ENCODE results near the gene NEK10.

DNA sequence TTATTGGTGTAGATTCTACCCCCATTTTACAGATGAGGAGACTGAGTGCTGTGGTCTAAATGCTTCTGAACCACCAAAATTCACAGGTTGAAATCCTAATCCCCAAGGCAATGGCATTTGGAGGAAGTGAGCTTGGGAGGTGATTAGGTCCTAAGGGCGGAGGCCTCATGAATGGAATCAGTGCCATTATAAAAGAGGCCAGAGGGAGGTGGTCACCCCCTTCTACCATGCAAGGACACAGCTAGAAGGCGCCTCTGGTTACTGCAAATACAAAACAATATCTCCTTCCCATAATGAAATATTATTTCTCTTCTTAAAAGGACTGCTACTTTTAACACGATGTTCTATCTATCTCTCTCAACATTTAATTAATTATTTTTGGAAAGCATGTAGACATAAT, 223.5 kb downstream of the NEK10 start:
- TF ChIP-seq SREBF2 (IDR thresholded peaks at IDR 0.05) = no peak
- TF ChIP-seq, protein P1, sequence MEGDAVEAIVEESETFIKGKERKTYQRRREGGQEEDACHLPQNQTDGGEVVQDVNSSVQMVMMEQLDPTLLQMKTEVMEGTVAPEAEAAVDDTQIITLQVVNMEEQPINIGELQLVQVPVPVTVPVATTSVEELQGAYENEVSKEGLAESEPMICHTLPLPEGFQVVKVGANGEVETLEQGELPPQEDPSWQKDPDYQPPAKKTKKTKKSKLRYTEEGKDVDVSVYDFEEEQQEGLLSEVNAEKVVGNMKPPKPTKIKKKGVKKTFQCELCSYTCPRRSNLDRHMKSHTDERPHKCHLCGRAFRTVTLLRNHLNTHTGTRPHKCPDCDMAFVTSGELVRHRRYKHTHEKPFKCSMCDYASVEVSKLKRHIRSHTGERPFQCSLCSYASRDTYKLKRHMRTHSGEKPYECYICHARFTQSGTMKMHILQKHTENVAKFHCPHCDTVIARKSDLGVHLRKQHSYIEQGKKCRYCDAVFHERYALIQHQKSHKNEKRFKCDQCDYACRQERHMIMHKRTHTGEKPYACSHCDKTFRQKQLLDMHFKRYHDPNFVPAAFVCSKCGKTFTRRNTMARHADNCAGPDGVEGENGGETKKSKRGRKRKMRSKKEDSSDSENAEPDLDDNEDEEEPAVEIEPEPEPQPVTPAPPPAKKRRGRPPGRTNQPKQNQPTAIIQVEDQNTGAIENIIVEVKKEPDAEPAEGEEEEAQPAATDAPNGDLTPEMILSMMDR (IDR thresholded peaks at IDR 0.05) = no peak
- no peak for TF ChIP-seq POLR2A (IDR thresholded peaks at IDR 0.05; ENCODE audit: low read length)
- TF ChIP-seq EP300 (IDR thresholded peaks at IDR 0.05) = no peak
- TF ChIP-seq MYC (IDR thresholded peaks at IDR 0.05; ENCODE audit: borderline replicate concordance, low read length) = no peak
- no peak for TF ChIP-seq MAFK (IDR thresholded peaks at IDR 0.05; ENCODE audit: partially characterized antibody)
- TF ChIP-seq RAD21 (conservative IDR thresholded peaks at IDR 0.05 in 1 of 2, IDR thresholded peaks at IDR 0.05 in 1 of 2) = no peak
- TF ChIP-seq ZFP36 (IDR thresholded peaks at IDR 0.05; ENCODE audit: borderline replicate concordance, partially characterized antibody) = no peak

Data from A549 (cell line).